Neural progenitor cell (in vitro differentiated cells): ENCODE results near the gene GATA2. TPM values are rescaled to one million over a fixed set of nuclear protein-coding genes. Genes with fewer than 3 reads are reported as not detected.

Experiments used
- DNase-seq: peaks from one replicate; pipeline ENCODE4 v3.0.0-alpha.2; 2016; ENCODE audit warnings: low spot score
- H2AFZ ChIP-seq: fragments of 200-600 bp; sonication (generic); replicated peaks from 2 replicates; pipeline ENCODE4 v1.6.1; 2016; ENCODE audit warnings: antibody characterized with exemption
- H3F3A ChIP-seq: fragments of 200-600 bp; sonication (generic); 2 replicates; pipeline ENCODE4 v1.6.1; 2016; ENCODE audit warnings: antibody characterized with exemption, low read depth
- H3K27ac ChIP-seq: fragments of 200-600 bp; sonication (generic); 2 replicates; pipeline ENCODE4 v1.5.1; 2016; ENCODE audit warnings: mild to moderate bottlenecking
- H3K27me3 ChIP-seq: fragments of 200-600 bp; sonication (generic); 2 replicates; pipeline ENCODE4 v1.6.1; 2016; ENCODE audit warnings: mild to moderate bottlenecking, moderate library complexity
- H3K36me3 ChIP-seq: fragments of 200-600 bp; sonication (generic); 2 replicates; pipeline ENCODE4 v1.5.1; 2016
- H3K4me1 ChIP-seq: fragments of 200-600 bp; sonication (generic); 2 replicates; pipeline ENCODE4 v1.6.1; 2016; ENCODE audit warnings: mixed run types
- H3K4me2 ChIP-seq: fragments of 200-600 bp; sonication (generic); 2 replicates; pipeline ENCODE4 v1.6.1; 2016
- H3K4me3 ChIP-seq: fragments of 200-600 bp; sonication (generic); 2 replicates; pipeline ENCODE4 v1.5.1; 2016
- H3K79me2 ChIP-seq: fragments of 200-600 bp; sonication (generic); 2 replicates; pipeline ENCODE4 v1.6.1; 2016; ENCODE audit warnings: low read depth
- H3K9ac ChIP-seq: fragments of 200-600 bp; sonication (generic); 2 replicates; pipeline ENCODE4 v1.6.1; 2016
- H3K9me3 ChIP-seq: fragments of 200-600 bp; sonication (generic); 2 replicates; pipeline ENCODE4 v1.5.1; 2016; ENCODE audit warnings: low read depth
- H4K20me1 ChIP-seq: fragments of 200-600 bp; sonication (generic); 2 replicates; pipeline ENCODE4 v1.6.1; 2016; ENCODE audit warnings: low read depth
- H3K27ac Mint-ChIP-seq: 3 replicates; pipeline ENCODE4 v1.8.0; 2021; ENCODE audit warnings: mixed read lengths
- H3K27me3 Mint-ChIP-seq: 2 replicates; pipeline ENCODE4 v1.8.0; 2022; ENCODE audit warnings: low read depth, mild to moderate bottlenecking, inconsistent platforms, moderate library complexity, mixed read lengths; ENCODE audit not compliant: insufficient read depth
- H3K36me3 Mint-ChIP-seq: 3 replicates; pipeline ENCODE4 v1.8.0; 2021; ENCODE audit warnings: mixed read lengths
- H3K4me1 Mint-ChIP-seq: 3 replicates; pipeline ENCODE4 v1.8.0; 2021; ENCODE audit warnings: mixed read lengths
- H3K4me3 Mint-ChIP-seq: 3 replicates; pipeline ENCODE4 v1.8.0; 2021; ENCODE audit warnings: mild to moderate bottlenecking, moderate library complexity, mixed read lengths
- H3K9me3 Mint-ChIP-seq: 3 replicates; pipeline ENCODE4 v1.8.0; 2020; ENCODE audit warnings: mixed read lengths
- CTCF ChIP-seq: fragments of 200-600 bp; sonication (generic); IDR thresholded peaks from 2 replicates; pipeline ENCODE4 v1.5.1; 2017; ENCODE audit warnings: antibody characterized with exemption, mild to moderate bottlenecking
- EZH2 ChIP-seq: fragments of 200-600 bp; sonication (generic); IDR thresholded peaks from 2 replicates; pipeline ENCODE4 v1.6.1; 2017; ENCODE audit warnings: antibody characterized with exemption, mild to moderate bottlenecking, moderate library complexity
- EZH2phosphoT487 ChIP-seq: fragments of 200-600 bp; sonication (generic); IDR thresholded peaks from 2 replicates; pipeline ENCODE4 v1.6.1; 2017; ENCODE audit warnings: antibody characterized with exemption
- total RNA-seq: library from RNA; depleted of rRNA; stranded (reverse); fragments of >200 nt; gene quantifications from 2 replicates; pipeline ENCODE4 v1.2.3, GENCODE V29; 2015; ENCODE audit warnings: low replicate concordance

Gene GATA2
- total RNA-seq, 1 donor from 2014 or later = not detected

- TF ChIP-seq EZH2phosphoT487 = no peak
- no peak for TF ChIP-seq CTCF
- no peak for TF ChIP-seq EZH2
- Mint-ChIP-seq H3K36me3 (no peaks in the 10 kb centered on the region), H3K9me3 (no peaks in the 10 kb centered on the region), H3K4me3 (no peak overlapping the region), H3K27me3 (peaks cover 56% of the 10 kb centered on the region), H3K4me1 (peaks cover 28% of the 10 kb centered on the region), H3K27ac (no peak overlapping the region)
- Histone ChIP-seq H3K9ac (no peak overlapping the region), H3F3A (peaks cover 21% of the 10 kb centered on the region), H3K27ac (no peak overlapping the region), H3K27me3 (peaks cover 100% of the 10 kb centered on the region), H3K4me1 (peaks cover 35% of the 10 kb centered on the region), H3K4me2 (no peak overlapping the region), H3K4me3 (no peak overlapping the region), H3K79me2 (no peaks in the 10 kb centered on the region), H3K36me3 (no peaks in the 10 kb centered on the region), H4K20me1 (peaks cover 41% of the 10 kb centered on the region), H2AFZ (no peak overlapping the region), H3K9me3 (no peaks in the 10 kb centered on the region)
- no peak for DNase-seq
Observed at GRCh38 chr3:128479558-128480086, 13.4 kb downstream of the GATA2 start.

- H3K9me3 ChIP-seq = no peaks in the 10 kb centered on the region
- no peaks in the 10 kb centered on the region for H3K9me3 Mint-ChIP-seq
- DNase-seq = no peak
- H3K27me3 ChIP-seq = peaks cover 100% of the 10 kb centered on the region
- no peak overlapping the region for H3K4me3 ChIP-seq
- H3K36me3 ChIP-seq = no peaks in the 10 kb centered on the region
- H3F3A ChIP-seq = peaks cover 13% of the 10 kb centered on the region
- H3K27ac ChIP-seq = no peak overlapping the region
- no peak overlapping the region for H3K4me3 Mint-ChIP-seq
- peaks cover 56% of the 10 kb centered on the region for H3K27me3 Mint-ChIP-seq
- no peaks in the 10 kb centered on the region for H3K36me3 Mint-ChIP-seq
- no peak overlapping the region for H2AFZ ChIP-seq
- H4K20me1 ChIP-seq = peaks cover 33% of the 10 kb centered on the region
- H3K27ac Mint-ChIP-seq = no peak overlapping the region
- peaks cover 27% of the 10 kb centered on the region for H3K4me1 ChIP-seq
- H3K79me2 ChIP-seq = no peaks in the 10 kb centered on the region
- TF ChIP-seq CTCF (no peak), EZH2 (no peak), EZH2phosphoT487 (no peak)
- H3K9ac ChIP-seq = no peak overlapping the region
- H3K4me2 ChIP-seq = no peak overlapping the region
- H3K4me1 Mint-ChIP-seq = peaks cover 24% of the 10 kb centered on the region
Observed at GRCh38 chr3:128478576-128479506, 14.2 kb downstream of the GATA2 start.

- Histone ChIP-seq H3F3A (no peaks in the 10 kb centered on the region), H3K4me3 (no peak overlapping the region), H3K9ac (no peak overlapping the region), H3K36me3 (no peaks in the 10 kb centered on the region), H3K79me2 (no peaks in the 10 kb centered on the region), H3K9me3 (no peaks in the 10 kb centered on the region), H3K4me2 (no peak overlapping the region), H3K4me1 (peaks cover 5% of the 10 kb centered on the region), H2AFZ (no peak overlapping the region), H4K20me1 (peaks cover 15% of the 10 kb centered on the region), H3K27ac (no peak overlapping the region), H3K27me3 (peaks cover 100% of the 10 kb centered on the region)
- Mint-ChIP-seq H3K4me3 (no peak overlapping the region), H3K27me3 (peaks cover 44% of the 10 kb centered on the region), H3K27ac (no peak overlapping the region), H3K9me3 (no peaks in the 10 kb centered on the region), H3K4me1 (peaks cover 9% of the 10 kb centered on the region), H3K36me3 (no peaks in the 10 kb centered on the region)
- no peak for DNase-seq
- TF ChIP-seq CTCF = no peak
- no peak for TF ChIP-seq EZH2phosphoT487
- TF ChIP-seq EZH2 = no peak
Observed at GRCh38 chr3:128476659-128477058, 16.3 kb downstream of the GATA2 start.
